Endothelial cell of hepatic sinusoid (primary cell): ENCODE results near the gene DOK3.
"Not testable (repeated sequence)": the region's sequence is repeated elsewhere in the genome, so short reads cannot be mapped to it uniquely, and the experiment has no call there.

Experiments used
- in situ Hi-C: cut with HindIII; loops from 2 replicates; pipeline ENCODE4 v1.10.0; 2017; ENCODE audit warnings: low sequenced_read_pairs

The DOK3 gene

DNA sequence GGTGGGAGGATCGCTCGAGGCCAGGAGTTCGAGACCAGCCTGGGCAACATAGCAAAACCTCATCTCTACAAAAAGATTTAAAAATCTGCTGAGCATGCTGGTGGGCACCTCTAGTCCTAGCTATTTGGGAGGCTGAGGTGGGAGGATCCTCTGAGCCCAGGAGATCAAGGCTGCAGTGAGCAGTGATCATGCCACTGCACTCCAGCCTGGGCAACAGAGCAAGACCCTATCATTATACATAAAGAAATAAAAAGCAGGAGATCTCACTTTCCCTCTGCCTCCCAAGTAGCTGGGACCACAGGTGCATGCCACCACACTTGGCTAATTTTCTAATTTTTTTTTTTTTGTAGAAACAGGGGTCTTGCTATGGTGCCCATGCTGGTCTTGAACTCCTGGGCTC is 23.9 kb downstream of the DOK3 start:
- in situ Hi-C loops, result not testable (repeated sequence)

DNA sequence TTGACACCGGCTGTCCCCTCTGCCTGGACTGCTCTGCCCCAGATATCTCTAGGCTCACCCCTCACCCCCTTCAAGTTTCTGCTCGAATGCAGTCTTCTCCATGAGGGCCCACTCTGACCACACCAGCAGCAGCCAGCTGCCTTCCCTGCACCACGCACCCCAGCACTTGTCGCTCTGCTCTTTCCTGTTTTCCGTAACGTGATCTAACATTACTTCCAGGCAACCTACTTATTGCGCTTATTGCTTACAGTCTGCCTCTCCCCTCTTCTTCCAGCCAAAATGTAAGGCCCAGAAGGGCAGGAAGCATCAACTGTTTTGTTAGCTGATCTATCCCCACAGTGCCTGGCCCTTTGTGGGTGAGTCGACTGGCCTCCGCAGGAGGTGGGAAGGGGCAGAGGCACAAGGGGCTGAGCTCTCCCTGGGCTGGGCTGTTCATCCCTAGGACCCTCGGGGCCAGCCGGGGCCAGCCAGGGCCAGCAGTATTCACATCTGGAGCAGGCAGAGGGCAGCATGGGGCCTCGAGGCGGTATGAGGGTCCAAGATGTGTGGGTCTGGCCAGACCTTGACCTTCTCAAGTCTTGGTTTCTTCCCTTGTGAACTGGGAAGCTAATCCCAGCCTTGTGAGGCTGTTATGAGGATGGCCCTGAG is 24.6 kb downstream of the DOK3 start:
- in situ Hi-C loops, result no loop called here

DNA sequence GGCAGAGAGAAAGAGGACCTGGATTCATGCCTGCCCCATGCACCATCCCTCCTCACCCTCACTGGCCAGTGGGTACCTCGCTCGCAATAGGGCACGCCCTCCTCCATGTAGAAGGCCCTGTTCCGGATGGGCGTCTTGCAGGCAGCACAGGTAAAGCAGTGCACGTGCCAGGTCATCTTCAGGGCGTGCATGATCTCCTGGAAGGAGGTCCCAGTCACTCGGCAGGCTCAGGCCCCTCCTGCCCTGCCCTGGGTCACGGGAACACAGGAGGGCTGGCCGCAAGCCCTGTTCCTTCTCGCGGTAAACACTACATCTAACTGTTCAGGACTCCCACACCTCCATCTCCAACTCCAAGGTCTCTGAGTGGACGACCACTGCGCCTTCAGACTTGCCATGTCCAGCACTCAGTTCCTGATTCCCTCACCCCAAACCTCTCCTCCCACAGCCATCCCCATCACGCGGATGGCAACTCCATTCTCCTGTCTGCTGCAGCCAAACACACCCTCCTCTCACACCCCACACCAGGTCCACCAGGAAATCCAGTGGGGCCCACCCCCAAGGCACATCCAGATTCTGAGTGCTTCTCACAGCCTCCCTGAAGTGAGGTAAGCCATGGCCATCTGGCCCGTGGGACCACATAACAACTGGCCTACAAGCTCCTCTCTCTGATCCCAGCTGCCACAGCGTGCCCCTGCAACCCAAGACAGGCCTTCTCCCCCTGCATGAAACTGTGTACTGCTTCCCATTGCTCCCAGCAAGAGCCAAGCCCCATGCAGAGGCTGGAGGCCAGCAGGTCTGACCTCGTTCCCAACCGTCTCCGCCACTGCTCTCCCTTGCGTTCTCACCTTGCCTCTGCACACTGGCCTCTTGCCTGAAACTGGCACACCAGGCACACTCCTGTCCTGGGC is 25.4 kb downstream of the DOK3 start:
- in situ Hi-C loops, result no loop called here

DNA sequence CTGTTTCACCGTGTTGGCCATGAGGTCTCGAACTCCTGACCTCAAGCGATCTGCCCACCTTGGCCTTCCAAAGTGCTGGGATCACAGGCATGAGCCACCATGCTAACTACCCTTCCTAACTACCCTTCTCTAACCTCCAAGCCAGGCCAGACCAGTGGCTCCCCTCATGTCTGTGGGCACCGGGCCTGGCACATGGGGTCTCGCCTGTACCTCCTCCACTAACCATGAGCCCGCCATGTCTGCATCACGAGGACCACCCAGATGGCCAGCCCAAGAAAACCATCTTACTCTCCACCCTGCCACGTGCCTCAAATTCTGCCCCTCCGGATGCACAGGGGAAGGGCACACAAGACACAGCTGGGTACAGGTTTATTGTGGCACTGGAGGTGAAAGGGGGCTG is 26.6 kb downstream of the DOK3 start:
- in situ Hi-C loops, result no loop called here

DNA sequence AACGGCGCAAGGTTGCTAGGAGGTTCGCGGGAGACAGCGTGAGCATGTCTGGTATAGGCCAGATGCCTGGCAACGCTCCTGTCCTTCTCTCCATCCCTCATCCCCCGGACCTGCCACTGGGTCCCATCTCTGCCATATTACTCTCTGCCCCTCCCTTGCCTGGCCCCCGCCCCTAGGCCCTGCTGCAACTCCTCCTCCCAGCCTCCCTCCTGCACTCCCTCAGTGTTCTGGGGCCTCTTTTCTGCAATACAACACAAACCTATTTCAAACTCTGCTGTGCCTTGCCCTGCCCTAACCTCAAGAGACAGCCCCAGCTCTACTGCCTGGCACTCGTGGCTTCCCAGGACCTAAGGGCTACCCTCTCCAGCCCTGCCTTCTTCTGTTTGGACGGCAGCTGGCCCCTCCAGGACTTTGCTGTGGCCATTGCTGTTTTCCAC is 27.2 kb downstream of the DOK3 start:
- in situ Hi-C loops, result no loop called here

DNA sequence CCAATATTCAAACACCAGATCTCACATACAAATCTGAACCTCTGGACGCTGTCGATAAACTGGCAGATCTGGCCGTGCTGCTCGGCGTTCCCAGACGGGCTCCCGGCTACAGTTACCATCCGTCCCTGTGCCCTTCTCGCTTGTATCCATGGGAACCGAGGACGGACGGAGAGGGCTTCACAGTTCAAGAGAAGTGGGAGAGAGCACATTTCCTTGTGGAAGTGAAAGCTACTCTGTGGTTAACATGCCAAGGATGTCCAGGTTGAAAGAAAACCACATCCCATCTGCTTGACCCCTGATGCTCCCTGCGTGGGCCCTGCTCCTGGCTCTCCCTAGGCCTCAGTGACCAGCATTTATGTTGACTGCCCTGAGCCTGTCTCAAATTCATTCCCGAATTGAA is 29.9 kb downstream of the DOK3 start:
- in situ Hi-C loops, result no loop called here

DNA sequence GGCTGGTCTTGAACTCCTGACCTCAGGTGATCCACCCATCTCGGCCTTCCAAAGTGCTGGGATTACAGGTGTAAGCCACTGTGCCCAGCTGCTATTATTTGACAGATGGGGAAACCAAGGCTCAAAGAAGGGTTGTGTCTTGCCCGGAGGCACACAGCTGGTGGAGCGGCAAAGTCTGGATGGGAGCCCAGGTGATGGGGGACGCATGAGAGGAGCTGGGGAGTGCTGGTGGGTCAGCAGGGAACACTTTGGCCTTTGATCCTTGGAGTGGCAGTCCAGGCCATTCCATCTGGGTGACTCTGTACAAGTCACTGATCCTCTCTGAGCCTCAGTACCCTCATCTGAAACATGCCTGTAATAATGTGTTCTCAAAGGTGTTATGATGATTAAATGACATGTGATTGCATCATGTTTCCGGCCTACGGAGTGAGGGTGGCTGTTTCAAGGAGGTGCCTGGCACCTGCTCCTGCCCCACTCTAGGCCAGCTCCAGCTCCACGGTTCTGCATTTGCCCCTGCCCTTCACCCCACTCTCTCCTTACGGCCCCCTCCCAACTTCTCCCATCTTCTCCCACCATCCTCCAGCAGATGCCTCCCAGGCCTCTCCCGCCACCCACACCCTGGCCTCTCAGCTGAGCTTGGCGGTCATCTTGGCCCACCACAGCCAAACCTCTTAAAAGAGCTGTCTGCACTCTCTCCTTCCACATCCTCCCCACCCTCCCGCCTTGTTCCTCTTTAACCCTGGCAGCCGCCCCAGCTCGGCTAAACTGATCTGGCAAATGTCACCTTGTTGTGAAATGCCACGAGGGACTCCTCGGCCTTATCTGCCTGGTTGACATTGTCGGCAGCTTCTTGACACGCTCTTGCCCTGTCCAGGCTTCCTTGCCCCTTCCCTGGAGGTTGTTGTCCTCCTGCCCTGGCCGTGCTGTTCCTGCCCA is 30.6 kb downstream of the DOK3 start:
- in situ Hi-C loops, result no loop called here

DNA sequence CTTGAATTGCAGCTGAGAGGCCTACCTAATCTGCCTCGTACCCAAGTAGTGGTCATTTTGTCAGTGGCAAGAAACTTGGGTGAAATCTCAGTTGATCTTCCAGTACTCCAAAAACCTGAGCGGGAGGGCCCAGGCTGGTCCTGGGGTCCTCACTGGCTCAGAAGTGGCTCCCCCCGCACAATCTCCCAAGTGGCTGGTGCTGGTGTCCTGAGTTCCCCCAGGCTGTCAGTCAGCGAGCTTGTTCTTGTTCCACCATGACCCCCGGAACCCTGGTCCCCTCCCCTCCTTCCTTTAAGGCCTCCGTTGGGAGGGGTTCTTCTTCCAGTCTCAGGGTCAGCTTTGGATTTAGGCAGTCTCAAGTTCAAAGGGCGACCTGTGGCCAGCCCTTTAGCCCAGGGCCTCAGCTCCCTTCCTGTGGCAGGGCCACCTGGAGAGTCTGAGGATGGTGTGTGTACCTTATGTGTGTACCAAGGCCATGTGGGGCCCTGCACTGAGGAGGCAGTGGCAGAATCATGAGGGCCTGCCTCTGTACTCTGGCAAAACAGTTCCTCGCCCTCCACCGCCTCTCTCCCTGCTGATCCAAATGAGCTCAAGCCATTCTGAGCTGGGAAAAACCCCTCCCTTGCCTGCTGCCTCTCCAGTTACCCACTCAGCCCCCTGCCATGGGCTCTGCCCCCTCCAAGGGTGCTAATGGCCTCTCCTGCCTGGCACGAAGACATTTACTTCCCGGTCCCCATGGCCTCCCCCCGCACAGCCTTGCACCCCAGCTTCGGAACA is 31.7 kb downstream of the DOK3 start:
- in situ Hi-C loops, result no loop called here

DNA sequence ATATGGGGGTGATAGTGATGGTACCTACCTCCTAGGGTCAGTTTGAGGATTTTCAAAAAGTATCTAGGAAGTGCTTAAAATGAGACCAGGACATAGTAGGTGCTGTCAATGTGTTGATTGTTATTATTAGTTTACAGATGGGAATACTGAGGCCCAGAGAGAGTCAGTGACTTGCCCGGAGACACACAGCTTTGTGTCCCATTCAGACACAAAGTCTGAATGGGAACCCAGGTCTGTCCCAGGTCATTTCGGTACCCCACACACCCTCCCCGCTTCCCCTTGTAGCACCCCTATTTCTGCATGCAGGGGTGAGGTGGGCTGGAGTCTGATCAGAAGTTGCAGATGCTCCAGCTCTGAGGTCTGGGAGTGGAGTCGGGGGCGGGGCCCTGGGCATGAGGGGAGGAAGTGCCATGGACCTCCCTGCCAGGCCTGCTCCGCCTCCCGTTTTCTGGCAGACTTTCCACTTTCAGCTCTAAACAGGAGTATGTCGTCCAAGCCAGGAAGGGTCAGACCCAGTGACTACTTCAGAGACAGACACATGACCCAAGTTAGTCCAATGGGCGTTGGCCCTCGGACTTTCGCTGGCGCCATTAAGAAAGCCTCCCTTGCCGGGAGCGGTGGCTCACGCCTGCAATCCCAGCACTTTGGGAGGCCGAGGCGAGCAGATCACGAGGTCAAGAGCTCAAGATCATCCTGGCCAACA is 32.9 kb downstream of the DOK3 start:
- in situ Hi-C loops, result no loop called here

DNA sequence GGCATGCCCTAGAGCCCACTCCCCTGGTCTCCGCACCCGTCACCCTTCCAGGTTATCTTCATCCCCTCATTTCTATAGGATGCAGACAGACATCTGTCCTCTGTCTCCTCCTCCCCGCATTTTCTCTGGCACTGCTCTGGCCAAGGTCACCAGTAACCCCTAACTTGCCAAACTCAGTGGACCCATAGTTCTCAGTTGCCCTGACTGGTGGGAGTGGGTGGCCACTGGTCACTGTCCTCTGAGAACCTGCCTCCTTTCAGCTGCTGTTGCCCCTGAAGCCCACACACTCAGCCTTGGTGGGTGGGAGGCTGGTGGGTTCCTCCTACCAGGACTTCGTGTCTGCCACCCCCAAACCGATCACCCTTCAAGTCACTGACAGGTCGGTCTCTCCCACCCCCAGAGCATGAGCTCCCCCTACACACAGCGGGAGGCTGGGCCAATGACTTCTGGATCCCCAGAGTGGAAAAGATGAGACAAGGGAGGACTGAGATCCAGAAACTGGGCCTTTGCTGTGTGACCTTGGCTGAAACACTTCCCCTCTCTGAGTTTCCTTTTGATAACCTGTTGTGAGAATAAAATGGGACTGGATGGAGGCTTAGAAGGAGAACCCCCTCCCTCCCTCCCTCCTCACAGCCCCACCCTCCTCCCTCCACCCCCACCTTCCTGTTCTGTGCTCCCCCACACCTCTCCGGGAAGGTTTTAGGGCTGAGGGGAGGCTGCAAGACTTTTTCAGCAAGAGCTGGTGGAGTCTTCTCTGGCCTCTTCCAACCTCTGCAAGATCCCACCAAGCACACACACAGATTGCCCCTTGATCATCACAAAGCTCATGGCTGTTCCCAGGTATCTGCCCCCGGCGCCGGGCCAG is 33.8 kb downstream of the DOK3 start:
- in situ Hi-C loops, result no loop called here

DNA sequence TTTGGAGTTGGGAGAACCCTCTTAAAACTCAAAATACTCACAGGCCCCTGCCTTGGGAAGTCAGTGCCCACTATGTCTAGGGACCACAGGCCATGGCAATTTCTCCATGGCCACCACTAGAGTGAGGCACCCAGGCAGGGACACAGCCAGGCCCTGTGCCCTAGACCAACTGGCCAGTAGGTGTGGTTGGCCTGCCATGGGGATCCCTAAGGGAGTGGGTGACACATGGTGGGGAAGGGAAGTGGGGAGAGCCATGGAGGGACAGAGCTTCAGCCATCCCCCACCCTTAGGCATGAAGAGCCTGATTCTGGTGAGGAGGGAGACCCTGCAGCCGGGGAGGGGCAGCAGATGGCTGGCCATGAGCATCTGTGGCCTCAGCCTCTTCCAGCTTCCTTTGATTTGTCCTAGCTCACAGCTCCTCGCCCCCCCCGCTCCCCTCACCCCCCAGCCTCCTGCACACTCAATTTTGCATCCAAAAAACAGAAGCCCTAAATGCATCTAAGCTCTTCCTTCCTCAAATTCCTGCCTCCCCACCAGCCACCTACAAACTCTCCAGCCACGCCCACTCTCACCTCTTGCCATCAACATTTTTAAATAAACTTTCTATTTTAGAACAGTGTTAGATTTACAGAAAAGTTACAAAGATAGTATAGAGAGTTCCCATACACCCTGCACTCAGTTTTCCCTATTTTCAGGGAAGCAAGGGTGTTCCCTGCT is 34.6 kb downstream of the DOK3 start:
- in situ Hi-C loops, result no loop called here

DNA sequence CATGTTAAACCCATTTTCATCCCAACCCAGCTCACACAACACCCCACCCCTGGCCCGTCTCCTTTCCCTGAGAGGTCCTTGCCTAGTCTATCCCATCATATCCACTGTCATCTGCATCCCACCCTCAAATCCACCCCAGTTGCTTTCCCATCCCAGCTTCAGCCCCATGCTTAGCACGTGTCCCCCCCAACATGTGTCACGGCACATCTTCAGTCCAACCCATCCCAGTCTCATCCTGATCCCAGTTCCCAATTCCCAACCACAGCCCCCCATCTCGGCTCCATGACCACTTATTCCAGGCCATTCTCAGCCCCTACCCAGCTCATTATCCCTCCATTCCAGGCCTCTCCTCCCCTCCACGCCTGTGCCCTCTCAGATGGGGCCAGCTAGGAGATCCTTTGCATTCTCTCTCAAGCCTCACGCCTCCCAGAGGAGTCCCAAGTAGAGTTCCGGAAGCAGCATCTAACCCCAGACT is 35.6 kb downstream of the DOK3 start:
- in situ Hi-C loops, result no loop called here

DNA sequence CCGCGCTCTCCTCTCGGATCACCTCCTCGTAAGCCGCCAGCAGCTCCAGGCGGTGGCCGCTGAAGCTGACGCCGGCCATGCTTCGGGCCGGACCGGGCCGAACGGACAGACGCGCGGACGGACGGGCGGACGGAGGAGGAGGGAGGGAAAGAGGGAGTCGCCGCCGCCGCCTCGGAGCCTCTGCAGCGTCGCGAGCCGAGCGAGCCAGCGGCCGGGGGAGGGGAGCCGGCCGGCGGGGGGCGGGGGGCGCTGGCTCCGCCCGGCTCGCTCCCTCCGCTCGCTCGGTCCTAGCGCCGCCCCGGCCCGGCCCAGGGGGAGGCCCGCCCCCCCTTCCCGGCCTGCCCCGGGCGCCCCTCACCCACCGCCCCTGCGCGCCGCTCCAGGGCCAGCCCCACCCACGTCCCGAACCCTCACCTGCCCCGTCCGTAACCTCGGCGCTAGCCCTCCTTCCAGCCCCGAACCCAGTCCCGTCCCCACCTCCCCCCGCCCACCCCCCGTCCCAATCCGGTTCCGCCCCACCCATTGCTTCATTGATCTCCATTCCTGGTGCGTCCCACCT is 36.1 kb downstream of the DOK3 start, which contains the start of gene DBN1:
Gene DBN1, minus strand, starts transcription at position 192 of the 559 bp plus-strand sequence. Its CDS starts 113 bp downstream, at position 79.
- in situ Hi-C loops, result no loop called here

DNA sequence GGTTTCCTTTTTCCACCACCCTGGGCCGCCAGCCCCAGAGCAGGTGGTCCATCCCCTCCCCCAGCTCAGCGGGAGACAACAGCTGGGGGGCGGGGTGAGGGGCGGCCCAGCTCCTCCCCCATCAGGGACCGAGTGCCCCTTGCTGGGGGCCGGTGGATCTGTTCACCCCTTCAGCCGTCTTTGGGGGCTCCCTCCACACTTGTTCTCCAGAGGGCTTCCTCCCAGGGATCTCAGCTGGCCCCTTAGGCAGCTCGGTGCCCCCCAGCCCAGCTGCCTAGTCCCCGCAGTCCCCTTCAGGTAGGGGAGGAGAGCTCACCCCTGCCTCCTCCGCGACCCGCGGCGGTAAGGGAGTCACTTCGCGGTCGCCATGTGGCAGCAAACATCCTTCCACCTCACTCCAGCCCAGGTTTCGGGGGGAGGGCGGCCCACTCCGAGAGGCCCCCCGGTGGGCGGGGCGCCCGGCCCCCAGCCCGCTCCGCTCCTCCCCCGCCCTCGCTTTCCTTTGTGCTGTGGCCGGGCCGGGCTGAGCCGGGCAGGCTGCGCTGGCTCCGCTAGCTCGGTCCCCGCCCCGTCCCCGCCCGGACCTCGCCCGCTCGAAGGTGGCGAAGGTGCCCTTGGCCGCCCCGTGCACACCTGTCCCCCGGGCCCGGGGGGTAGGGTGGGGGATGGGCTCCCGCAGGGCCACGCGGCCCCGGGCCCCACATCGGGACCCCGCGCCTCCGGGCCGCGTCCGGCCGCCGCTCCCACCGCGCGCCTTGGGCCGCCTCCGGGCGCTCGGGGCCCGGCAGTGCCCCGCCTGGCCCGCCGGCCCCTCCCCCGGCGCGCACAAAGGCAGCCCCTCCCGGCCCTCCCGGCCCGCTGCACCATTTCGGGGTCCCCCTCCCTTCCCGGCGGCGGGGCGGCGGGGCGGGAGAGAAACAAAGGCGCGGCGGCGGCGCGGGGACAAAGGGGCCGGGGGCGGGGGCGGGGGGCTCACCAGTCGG is 36.9 kb downstream of the DOK3 start:
- in situ Hi-C loops, result no loop called here

DNA sequence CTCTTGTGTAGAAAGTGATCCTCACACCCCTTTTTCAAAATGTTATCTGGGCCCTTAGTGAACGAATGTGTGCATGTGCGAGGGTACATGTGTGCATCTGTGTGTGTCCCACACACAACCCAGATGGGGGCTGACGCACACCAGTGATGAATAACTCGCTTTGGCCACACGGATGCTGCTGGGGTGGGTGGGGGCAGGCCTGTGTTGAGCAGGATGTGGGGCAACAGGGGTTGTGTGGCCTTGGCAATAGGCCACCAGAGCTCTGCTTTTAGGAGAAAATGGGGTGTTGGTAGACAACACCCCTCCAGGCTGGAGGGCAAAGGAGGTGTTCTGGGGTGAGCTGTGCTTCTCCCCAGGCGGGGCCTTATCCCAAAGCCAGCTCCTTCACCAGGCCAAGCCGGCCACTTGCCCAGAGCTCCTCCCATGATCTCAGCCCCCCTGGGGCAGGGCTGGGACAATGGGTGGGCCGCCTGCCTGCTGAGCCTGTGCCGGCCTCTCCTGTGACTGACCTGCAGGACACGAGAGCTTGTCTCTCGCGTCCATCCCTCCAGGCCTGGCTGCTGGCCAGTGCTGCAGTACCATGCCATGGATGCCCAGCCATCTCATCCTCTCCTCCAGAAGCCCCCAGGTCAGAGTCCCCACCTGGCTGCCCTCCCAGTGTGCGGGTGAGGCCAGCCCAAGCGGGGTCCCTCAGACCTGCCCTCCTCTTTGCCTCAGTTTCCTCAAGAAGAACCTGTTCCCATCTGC is 37.8 kb downstream of the DOK3 start:
- in situ Hi-C loops, result no loop called here
